ENCODE data around the gene CACNA2D3.

- TF ChIP-seq CTCF (IDR thresholded peaks at IDR 0.05; ENCODE audit: low read depth, low read length, missing input control) (no peak), MAX (IDR thresholded peaks at IDR 0.05) (no peak), JUND (IDR thresholded peaks at IDR 0.05) (no peak), REST (IDR thresholded peaks at IDR 0.05) (no peak), SP1 (IDR thresholded peaks at IDR 0.05) (no peak), ZBTB33 (IDR thresholded peaks at IDR 0.05) (no peak), TAF1 (conservative IDR thresholded peaks at IDR 0.05) (no peak), FOXA1 (IDR thresholded peaks at IDR 0.05) (no peak), EGR1 (IDR thresholded peaks at IDR 0.05; ENCODE audit: low read depth in 2 of 2) (no peak)
These were observed 405.2 kb downstream of the CACNA2D3 start for GRCh38 chr3:54527521-54527920.
